A172 (cell line): ENCODE results near the gene SLC1A1. TPM values are rescaled to one million over a fixed set of nuclear protein-coding genes. Genes with fewer than 3 reads are reported as not detected.

Experiments
- DNase-seq: peaks from one replicate; pipeline ENCODE4 v3.0.0-alpha.2; 2015; ENCODE audit warnings: low spot score
- total RNA-seq: library from RNA; depleted of rRNA; stranded (reverse); fragments of >200 nt; shearing (Covaris generic); gene quantifications from 2 replicates; pipeline ENCODE4 v1.2.3, GENCODE V29; 2014; rRNA removed

Gene SLC1A1
- total RNA-seq, result 1.7 TPM in 2 replicates

- peak; percentile 30 for DNase-seq
These were observed at the start of gene SLC1A1 for GRCh38 chr9:4489919-4490704. TSS of gene SLC1A1 (plus strand) at chr9:4490468. CDS start at chr9:4490680, 212 bp downstream.

GRCh38 chr9:4442806-4443205 lies 47.5 kb upstream of the SLC1A1 start:
- no peak for DNase-seq

GRCh38 chr9:4443439-4443838 lies 46.8 kb upstream of the SLC1A1 start:
- DNase-seq, result no peak

GRCh38 chr9:4461437-4461836 lies 28.8 kb upstream of the SLC1A1 start:
- no peak for DNase-seq

DNA sequence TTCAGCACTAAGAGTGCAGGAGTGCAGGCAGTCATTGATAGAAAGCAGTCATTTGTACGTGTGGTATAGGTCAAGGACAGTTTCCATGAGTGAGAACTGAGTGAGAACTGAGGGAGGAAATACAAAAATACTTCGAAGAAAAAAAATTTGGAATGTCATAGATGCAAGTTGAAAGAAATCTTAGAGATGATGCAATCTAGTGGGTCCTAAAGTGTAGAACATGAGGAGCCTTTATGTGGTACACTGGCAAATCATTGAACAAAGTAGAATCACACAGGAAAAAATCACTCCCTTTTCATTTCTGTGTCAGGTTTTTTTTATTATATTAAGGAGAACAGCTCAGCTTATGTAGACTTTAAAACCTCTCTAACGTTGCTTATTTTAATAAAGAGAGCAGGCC lies 26.4 kb upstream of the SLC1A1 start:
- DNase-seq, result no peak

DNA sequence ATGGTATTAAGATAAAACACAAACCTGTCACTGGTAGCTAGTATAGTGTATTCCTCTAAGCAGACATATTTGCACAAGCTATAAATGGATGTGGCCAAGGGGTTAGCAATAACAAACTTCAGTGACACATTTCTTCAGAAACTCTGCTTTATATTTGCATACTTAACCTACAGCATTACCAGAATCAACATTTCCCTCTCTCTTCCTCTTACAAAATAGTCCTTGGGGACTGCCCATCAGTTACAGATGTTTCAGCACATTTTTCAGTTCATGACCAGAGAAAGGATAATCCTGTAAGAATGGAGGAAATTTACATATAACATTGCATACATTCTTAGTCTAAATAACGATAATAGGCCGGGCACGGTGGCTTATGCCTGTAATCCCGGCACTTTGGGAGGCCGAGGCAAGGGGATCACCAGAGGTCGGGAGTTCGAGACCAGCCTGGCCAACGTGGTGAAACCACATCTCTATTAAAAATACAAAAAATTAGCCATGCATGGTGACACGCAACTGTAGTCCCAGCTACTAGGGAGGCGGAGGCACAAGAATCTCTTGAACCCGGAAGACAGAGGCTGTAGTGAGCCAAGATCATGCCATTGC lies 25.3 kb upstream of the SLC1A1 start:
- DNase-seq, result no peak

GRCh38 chr9:4465910-4466309 lies 24.4 kb upstream of the SLC1A1 start:
- DNase-seq, result no peak

- DNase-seq, result no peak
These were observed 15.0 kb upstream of the SLC1A1 start for GRCh38 chr9:4475301-4475700.

DNA sequence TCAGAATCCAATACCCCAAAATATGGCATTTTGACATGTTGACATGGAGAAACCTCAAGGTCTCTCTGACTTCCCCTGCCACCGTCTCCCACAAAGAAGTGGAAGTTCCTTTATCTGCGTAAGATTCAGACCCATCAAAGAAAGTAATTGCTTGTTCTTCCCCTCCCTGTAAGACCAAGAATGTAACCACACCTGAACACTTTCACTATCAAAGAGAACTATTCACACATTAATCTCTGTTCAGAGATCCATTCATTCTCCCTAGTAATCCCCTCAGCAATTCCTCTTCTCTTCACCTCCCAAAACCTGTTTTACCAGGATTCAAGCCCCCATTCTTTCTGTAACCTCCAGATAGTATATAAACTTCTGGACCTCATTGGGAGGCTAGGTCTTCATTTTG lies 4.1 kb upstream of the SLC1A1 start:
- DNase-seq, result no peak

GRCh38 chr9:4489562-4489918 lies 728 bp upstream of the SLC1A1 start:
- no peak for DNase-seq

GRCh38 chr9:4490705-4491625 lies 697 bp downstream of the SLC1A1 start:
- DNase-seq, result no peak

GRCh38 chr9:4491626-4491975 lies 1.3 kb downstream of the SLC1A1 start:
- DNase-seq, result no peak

- DNase-seq, result no peak
These were observed 4.1 kb downstream of the SLC1A1 start for GRCh38 chr9:4494332-4494731.

DNA sequence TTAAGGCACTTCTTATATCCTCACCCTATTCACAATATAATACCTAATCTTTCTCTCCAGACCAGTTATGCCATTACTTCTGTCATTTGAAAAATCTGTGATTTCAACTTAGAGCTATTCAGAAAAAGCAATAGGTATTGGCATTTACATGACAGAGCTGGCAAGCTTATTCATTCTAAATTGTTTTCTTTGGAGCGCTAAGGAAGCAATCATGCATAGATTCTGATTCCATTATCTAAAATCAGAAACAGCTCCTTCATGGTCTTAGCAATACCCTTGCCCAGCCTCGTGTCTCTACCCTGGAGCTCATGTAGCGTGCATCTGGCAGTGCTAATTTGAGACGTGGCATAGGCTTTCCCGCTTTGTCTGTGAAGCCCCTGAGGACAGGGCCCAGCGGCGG lies 4.5 kb downstream of the SLC1A1 start:
- DNase-seq, result no peak

- DNase-seq, result no peak
These were observed 5.3 kb downstream of the SLC1A1 start for GRCh38 chr9:4495537-4495936.

DNA sequence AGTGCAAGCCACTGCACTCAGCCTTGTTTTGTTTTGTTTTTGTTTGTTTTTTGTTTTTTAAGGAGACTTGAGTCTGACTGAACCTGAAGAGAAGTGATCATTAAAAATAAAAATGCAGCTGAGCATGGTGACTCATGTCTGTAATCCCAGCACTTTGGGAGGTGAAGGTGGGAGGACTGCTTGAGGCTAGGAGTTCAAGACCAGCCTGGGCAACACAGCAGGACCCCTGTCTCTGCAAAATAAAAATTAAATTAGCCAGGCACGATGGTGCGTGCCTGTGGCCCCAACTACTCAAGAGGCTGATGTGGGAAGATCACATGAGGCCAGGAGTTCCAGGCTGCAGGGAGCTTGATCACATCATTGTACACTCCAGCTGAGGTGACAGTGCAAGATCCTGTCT lies 6.2 kb downstream of the SLC1A1 start:
- DNase-seq, result no peak

DNA sequence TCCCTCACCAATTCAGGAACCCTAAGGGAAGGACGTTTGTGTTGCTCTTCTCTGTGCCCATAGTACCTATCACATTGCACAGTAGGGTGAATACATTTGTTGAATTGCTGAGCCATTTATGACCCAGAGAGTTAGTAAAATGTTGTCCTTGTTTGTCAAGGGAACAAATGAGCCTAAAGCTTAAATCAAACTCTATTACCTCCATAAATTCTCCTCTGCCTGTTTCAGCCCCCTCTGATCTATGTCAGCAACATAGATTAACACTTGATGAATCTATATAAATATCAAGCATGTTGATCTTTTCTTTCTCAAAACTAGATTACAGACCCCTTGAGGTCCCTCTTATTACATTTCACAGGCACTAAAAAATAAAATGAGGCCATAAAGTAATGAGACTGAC lies 7.1 kb downstream of the SLC1A1 start:
- DNase-seq, result no peak

DNA sequence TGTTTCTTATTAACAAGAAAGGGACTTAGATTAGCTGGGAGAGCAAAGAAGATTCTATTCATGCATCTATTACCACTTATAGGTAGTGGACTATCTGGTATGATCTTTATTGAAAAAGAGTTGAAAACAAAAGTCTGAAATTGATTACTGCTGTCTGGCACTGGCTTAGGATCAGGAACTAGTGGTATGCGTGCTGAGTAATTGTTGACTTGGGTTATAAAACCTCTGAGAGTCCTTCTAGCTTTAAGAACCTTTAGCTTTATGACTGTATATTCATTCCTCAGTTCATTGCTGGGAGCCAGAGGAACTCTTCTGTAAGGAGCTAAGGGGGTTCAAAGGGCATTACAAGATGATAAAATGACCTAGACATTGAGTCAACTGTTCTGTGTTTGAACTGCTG lies 7.6 kb downstream of the SLC1A1 start:
- DNase-seq, result no peak

DNA sequence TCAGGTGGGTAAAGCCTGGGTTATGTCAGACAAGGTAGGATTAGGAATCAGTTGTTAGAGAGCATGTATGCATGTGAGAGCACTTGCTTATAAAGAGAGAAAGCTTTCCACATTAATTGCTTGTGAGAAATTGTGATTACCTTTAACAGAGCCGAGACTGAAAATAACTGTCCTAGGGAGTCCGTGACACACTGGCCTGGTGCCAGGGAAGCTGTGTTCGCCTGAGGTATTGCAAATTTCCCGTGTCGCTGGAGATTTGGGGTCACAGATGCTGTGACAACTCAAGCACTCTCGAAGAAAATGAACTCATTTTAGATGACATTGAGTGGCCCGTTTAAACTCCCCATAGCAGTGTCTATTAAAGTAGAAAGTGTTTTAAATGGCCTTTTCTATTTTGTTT lies 9.6 kb downstream of the SLC1A1 start:
- no peak for DNase-seq

- no peak for DNase-seq
These were observed 10.9 kb downstream of the SLC1A1 start for GRCh38 chr9:4501147-4501507.

DNA sequence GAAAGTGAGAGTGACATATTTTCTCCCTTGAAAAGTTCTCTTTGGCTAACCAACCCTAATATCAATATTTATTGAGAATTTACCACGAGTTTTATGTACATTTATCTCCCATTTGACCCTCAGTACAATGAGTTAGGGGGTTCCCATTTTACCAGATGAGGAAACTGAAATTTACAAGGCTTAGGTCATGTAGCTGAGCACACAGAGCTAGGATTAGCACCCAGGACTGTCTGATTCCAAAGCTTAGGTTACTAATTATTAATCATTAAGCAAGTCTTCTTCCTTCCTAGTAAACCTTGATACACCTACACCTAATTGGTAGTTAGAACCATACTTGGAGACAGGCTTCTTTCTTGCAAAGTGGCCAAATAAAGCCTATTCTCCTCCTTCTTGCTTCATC lies 12.2 kb downstream of the SLC1A1 start:
- DNase-seq, result no peak

DNA sequence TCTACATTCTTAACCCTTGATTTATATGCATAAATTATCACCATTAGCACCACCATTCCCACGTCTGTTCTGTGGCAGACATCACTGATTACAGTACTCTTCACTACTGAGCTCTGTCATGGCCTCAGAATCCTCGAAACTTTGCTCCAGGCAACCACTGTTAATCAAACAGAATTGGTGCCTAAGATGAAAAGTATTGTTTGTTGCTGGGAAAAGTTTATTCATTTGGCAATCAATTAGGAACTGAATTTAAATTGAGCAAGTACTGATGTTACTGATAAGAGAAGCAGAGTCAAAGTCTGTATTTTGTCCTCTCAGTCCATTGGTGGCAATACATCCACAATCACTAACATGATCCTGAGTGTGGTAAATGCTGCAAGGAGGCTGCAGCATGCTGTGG lies 12.8 kb downstream of the SLC1A1 start:
- DNase-seq, result no peak

- DNase-seq, result no peak
These were observed 14.0 kb downstream of the SLC1A1 start for GRCh38 chr9:4504250-4504649.
